K562 (cell line): ENCODE results near the gene RPL22. TPM values are rescaled to one million over a fixed set of nuclear protein-coding genes. Genes with fewer than 3 reads are reported as not detected.
A peak's percentile ranks its signal among the peaks of the same experiment; 100 is the strongest.

ENCODE experiments used
- CREM ChIP-seq: IDR thresholded peaks from 2 replicates; pipeline ENCODE4 v1.6.1; 2014; ENCODE audit warnings: antibody characterized with exemption, low read depth
- DNMT1 ChIP-seq: fragments of 450-650 bp; IDR thresholded peaks from 2 replicates; pipeline ENCODE4 v1.6.1; 2016; ENCODE audit warnings: antibody characterized with exemption, mild to moderate bottlenecking
- ETV5 ChIP-seq: sonication (generic); formaldehyde crosslinking; IDR thresholded peaks from 2 replicates; pipeline ENCODE4 v1.4.0; 2020; ENCODE audit warnings: low read depth, mild to moderate bottlenecking, missing genetic modification reagents
- HDAC1 ChIP-seq, 2 experiments: fragments of 450-650 bp; IDR thresholded peaks; 2 replicates each; pipeline ENCODE4 v1.6.1; 2016 to 2017; ENCODE audit warnings: inconsistent platforms in 1 of 2, mild to moderate bottlenecking in 1 of 2, moderate library complexity in 1 of 2
- KAT7 ChIP-seq: sonication (generic); formaldehyde crosslinking; IDR thresholded peaks from 2 replicates; pipeline ENCODE4 v1.8.0; 2022; ENCODE audit warnings: missing genetic modification reagents, mild to moderate bottlenecking, borderline replicate concordance
- MEIS2 ChIP-seq: fragments of 450-650 bp; IDR thresholded peaks from 2 replicates; pipeline ENCODE4 v1.6.1; 2014; ENCODE audit warnings: mild to moderate bottlenecking; ENCODE audit not compliant: partially characterized antibody
- NCOA6 ChIP-seq: fragments of 450-650 bp; IDR thresholded peaks from 2 replicates; pipeline ENCODE4 v1.6.1; 2017; ENCODE audit warnings: mild to moderate bottlenecking
- NCOR1 ChIP-seq: fragments of 450-650 bp; IDR thresholded peaks from 2 replicates; pipeline ENCODE4 v1.6.1; 2016; ENCODE audit warnings: mild to moderate bottlenecking, moderate library complexity
- PHF20 ChIP-seq: fragments of 450-650 bp; IDR thresholded peaks from 2 replicates; pipeline ENCODE4 v1.6.1; 2018; ENCODE audit not compliant: partially characterized antibody
- XRCC3 ChIP-seq: fragments of 450-650 bp; IDR thresholded peaks from 2 replicates; pipeline ENCODE4 v1.6.1; 2017; ENCODE audit warnings: mild to moderate bottlenecking, moderate library complexity
- ZNF134 ChIP-seq: fragments of 250-450 bp; sonication (Bioruptor Pico); conservative IDR thresholded peaks from 2 replicates; pipeline ENCODE4 v1.4.0; 2020
- ZNF212 ChIP-seq: fragments of 450-650 bp; formaldehyde crosslinking; IDR thresholded peaks from 2 replicates; pipeline ENCODE4 v1.4.0; 2020; ENCODE audit warnings: mild to moderate bottlenecking
- ZNF354B ChIP-seq: fragments of 250-450 bp; sonication (Bioruptor Pico); IDR thresholded peaks from 2 replicates; pipeline ENCODE4 v1.4.0; 2020
- polyA plus RNA-seq, 8 experiments: library from polyadenylated mRNA; depleted of rRNA in 4 of 8; stranded (reverse) in 5 of 8; unstranded in 3 of 8; fragments of >200 nt; fragmentation: Nextera tagmentation in 2 of 8; fragmentation: Illumina TruSeq in 1 of 8; extraction: Ambion mirVana in 2 of 8; extraction: Trizol in 1 of 8; gene quantifications; 2 replicates each; pipeline versions ENCODE4 v1.2.1 to v1.2.3, GENCODE V29; 2011 to 2014; ENCODE audit warnings: inconsistent platforms in 1 of 8, missing spikeins in 1 of 8
- total RNA-seq, 7 experiments: library from RNA; depleted of rRNA in 6 of 7; stranded (reverse); fragments of >200 nt in 6 of 7; fragmentation: Illumina TruSeq in 2 of 7; extraction: Trizol in 2 of 7; gene quantifications; 2 replicates each; pipeline versions ENCODE4 v1.2.1 to v1.2.3, GENCODE V29; 2011 to 2021; ENCODE audit warnings: low replicate concordance in 1 of 7
- TF ChIP-seq, protein P1 (sequence below): fragments of 250-450 bp; sonication (Bioruptor Pico); IDR thresholded peaks from 2 replicates; pipeline ENCODE4 v1.5.0; 2021; ENCODE audit warnings: mild to moderate bottlenecking, borderline replicate concordance
- TF ChIP-seq, protein P2 (sequence below): fragments of 250-450 bp; sonication (Bioruptor Pico); IDR thresholded peaks from 2 replicates; pipeline ENCODE4 v1.4.0; 2020; ENCODE audit warnings: mild to moderate bottlenecking, moderate library complexity
- TF ChIP-seq, protein P3 (sequence below): fragments of 250-450 bp; sonication (Bioruptor Pico); IDR thresholded peaks from 2 replicates; pipeline ENCODE4 v1.5.0; 2020; ENCODE audit warnings: mild to moderate bottlenecking
- TF ChIP-seq, protein P4 (sequence below): fragments of 250-450 bp; sonication (Bioruptor Pico); IDR thresholded peaks from 2 replicates; pipeline ENCODE4 v1.5.0; 2020; ENCODE audit warnings: mild to moderate bottlenecking, borderline replicate concordance
- TF ChIP-seq, protein P5 (sequence below): fragments of 250-450 bp; sonication (Bioruptor Pico); IDR thresholded peaks from 2 replicates; pipeline ENCODE4 v1.4.0; 2020; ENCODE audit warnings: mild to moderate bottlenecking

Gene RPL22
- total and polyA plus RNA-seq, 9 of the 15 experiments (the other 6 are each of a cell fraction or from before 2014, with no cell fraction given) = 467 to 1,165 (median 607) TPM

DNA sequence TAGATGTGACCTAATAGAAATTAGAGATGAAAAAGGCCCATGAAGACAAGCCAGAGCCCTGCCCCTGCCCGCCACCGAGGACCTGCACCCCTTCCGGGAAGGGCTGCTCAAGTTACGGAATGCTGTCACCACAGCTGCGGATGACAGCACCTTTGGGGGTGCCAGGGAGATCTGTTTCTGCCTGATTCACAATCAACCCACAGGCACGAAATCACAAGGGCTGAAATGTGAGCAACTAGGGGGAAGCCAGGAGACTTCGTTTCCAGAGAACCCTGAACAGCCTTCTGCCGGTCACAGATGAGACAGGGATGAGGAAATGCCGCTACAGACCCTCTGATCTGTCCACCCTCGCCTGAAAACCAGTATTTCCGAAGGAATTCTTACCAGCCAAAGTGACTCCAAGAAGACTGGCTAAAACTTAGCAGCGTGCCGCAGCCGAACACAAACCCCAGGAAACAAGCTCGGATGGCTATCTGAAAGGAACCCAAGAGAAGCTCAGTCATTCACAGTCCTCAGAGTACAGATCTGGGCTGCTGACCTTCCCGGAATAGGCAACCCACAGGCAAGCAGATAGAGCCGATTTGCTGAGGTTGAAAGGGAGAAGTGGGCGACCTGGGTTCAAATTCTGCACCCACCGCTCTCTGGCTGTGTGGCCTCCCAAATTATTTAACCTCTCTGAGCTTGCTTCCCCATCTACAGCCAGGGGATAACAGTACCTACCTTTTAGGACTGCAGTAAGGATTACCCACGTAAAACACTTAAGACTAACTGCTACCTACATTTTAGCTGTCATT lies 35.3 kb upstream of the RPL22 start (continued):
- TF ChIP-seq, protein P1, sequence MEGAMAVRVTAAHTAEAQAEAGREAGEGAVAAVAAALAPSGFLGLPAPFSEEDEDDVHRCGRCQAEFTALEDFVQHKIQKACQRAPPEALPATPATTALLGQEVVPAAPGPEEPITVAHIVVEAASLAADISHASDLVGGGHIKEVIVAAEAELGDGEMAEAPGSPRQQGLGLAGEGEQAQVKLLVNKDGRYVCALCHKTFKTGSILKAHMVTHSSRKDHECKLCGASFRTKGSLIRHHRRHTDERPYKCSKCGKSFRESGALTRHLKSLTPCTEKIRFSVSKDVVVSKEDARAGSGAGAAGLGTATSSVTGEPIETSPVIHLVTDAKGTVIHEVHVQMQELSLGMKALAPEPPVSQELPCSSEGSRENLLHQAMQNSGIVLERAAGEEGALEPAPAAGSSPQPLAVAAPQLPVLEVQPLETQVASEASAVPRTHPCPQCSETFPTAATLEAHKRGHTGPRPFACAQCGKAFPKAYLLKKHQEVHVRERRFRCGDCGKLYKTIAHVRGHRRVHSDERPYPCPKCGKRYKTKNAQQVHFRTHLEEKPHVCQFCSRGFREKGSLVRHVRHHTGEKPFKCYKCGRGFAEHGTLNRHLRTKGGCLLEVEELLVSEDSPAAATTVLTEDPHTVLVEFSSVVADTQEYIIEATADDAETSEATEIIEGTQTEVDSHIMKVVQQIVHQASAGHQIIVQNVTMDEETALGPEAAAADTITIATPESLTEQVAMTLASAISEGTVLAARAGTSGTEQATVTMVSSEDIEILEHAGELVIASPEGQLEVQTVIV (CRISPR knock-in tag) = no peak
- TF ChIP-seq, protein P2, sequence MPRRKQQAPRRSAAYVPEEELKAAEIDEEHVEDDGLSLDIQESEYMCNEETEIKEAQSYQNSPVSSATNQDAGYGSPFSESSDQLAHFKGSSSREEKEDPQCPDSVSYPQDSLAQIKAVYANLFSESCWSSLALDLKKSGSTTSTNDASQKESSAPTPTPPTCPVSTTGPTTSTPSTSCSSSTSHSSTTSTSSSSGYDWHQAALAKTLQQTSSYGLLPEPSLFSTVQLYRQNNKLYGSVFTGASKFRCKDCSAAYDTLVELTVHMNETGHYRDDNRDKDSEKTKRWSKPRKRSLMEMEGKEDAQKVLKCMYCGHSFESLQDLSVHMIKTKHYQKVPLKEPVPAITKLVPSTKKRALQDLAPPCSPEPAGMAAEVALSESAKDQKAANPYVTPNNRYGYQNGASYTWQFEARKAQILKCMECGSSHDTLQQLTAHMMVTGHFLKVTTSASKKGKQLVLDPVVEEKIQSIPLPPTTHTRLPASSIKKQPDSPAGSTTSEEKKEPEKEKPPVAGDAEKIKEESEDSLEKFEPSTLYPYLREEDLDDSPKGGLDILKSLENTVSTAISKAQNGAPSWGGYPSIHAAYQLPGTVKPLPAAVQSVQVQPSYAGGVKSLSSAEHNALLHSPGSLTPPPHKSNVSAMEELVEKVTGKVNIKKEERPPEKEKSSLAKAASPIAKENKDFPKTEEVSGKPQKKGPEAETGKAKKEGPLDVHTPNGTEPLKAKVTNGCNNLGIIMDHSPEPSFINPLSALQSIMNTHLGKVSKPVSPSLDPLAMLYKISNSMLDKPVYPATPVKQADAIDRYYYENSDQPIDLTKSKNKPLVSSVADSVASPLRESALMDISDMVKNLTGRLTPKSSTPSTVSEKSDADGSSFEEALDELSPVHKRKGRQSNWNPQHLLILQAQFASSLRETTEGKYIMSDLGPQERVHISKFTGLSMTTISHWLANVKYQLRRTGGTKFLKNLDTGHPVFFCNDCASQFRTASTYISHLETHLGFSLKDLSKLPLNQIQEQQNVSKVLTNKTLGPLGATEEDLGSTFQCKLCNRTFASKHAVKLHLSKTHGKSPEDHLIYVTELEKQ = no peak
- no peak for TF ChIP-seq KAT7 (CRISPR knock-in tag)
- TF ChIP-seq, protein P3, sequence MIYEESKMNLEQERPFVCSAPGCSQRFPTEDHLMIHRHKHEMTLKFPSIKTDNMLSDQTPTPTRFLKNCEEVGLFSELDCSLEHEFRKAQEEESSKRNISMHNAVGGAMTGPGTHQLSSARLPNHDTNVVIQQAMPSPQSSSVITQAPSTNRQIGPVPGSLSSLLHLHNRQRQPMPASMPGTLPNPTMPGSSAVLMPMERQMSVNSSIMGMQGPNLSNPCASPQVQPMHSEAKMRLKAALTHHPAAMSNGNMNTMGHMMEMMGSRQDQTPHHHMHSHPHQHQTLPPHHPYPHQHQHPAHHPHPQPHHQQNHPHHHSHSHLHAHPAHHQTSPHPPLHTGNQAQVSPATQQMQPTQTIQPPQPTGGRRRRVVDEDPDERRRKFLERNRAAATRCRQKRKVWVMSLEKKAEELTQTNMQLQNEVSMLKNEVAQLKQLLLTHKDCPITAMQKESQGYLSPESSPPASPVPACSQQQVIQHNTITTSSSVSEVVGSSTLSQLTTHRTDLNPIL (CRISPR knock-in tag) = no peak
- TF ChIP-seq ZNF134 (CRISPR knock-in tag) = no peak
- TF ChIP-seq PHF20 = no peak
- TF ChIP-seq, protein P4, sequence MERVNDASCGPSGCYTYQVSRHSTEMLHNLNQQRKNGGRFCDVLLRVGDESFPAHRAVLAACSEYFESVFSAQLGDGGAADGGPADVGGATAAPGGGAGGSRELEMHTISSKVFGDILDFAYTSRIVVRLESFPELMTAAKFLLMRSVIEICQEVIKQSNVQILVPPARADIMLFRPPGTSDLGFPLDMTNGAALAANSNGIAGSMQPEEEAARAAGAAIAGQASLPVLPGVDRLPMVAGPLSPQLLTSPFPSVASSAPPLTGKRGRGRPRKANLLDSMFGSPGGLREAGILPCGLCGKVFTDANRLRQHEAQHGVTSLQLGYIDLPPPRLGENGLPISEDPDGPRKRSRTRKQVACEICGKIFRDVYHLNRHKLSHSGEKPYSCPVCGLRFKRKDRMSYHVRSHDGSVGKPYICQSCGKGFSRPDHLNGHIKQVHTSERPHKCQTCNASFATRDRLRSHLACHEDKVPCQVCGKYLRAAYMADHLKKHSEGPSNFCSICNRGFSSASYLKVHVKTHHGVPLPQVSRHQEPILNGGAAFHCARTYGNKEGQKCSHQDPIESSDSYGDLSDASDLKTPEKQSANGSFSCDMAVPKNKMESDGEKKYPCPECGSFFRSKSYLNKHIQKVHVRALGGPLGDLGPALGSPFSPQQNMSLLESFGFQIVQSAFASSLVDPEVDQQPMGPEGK (CRISPR knock-in tag) = no peak
- TF ChIP-seq NCOR1 = no peak
- no peak for TF ChIP-seq NCOA6
- no peak for TF ChIP-seq ZNF354B (CRISPR knock-in tag)
- no peak for TF ChIP-seq CREM
- TF ChIP-seq, protein P5, sequence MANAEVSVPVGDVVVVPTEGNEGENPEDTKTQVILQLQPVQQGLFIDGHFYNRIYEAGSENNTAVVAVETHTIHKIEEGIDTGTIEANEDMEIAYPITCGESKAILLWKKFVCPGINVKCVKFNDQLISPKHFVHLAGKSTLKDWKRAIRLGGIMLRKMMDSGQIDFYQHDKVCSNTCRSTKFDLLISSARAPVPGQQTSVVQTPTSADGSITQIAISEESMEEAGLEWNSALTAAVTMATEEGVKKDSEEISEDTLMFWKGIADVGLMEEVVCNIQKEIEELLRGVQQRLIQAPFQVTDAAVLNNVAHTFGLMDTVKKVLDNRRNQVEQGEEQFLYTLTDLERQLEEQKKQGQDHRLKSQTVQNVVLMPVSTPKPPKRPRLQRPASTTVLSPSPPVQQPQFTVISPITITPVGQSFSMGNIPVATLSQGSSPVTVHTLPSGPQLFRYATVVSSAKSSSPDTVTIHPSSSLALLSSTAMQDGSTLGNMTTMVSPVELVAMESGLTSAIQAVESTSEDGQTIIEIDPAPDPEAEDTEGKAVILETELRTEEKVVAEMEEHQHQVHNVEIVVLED (CRISPR knock-in tag) = no peak
- TF ChIP-seq XRCC3 = no peak
- no peak for TF ChIP-seq MEIS2
- peak in 1 of 2 experiments; percentile 26; a peak in 1 of 4 replicates for TF ChIP-seq HDAC1 (IDR thresholded peaks at IDR 0.05)
- TF ChIP-seq ZNF212 (CRISPR knock-in tag) = no peak
- no peak for TF ChIP-seq ETV5
- no peak for TF ChIP-seq DNMT1
